Measurements from ENCODE around the gene CEACAM21.

CEACAM21 gene

DNA sequence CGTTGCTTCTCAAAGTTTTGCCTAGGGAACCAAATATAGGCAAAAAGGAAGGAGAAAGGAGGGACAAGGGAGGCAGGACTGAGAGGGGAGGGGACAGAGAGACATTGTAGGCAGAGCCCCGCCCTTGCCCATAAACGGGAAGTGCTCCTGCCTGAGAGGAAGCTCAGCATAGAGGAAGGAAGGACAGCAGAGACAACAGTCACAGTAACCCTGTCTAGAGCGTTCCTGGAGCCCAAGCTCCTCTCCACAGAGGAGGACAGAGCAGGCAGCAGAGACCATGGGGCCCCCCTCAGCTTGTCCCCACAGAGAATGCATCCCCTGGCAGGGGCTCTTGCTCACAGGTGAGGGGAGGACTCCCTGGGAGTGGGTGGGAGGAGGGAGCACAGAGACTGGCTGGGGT lies at the start of gene CEACAM21:
Gene CEACAM21, plus strand, starts transcription at position 169 of the 400 bp plus-strand sequence. Its CDS starts 109 bp downstream, at position 278.
- no peaks in the 10 kb centered on the region for H3K27me3 ChIP-seq (replicated peaks; ENCODE audit: insufficient read depth, low read length)
- TF ChIP-seq EZH2phosphoT487 (IDR thresholded peaks at IDR 0.05; ENCODE audit: low read length), result no peak
- TF ChIP-seq, protein P1, sequence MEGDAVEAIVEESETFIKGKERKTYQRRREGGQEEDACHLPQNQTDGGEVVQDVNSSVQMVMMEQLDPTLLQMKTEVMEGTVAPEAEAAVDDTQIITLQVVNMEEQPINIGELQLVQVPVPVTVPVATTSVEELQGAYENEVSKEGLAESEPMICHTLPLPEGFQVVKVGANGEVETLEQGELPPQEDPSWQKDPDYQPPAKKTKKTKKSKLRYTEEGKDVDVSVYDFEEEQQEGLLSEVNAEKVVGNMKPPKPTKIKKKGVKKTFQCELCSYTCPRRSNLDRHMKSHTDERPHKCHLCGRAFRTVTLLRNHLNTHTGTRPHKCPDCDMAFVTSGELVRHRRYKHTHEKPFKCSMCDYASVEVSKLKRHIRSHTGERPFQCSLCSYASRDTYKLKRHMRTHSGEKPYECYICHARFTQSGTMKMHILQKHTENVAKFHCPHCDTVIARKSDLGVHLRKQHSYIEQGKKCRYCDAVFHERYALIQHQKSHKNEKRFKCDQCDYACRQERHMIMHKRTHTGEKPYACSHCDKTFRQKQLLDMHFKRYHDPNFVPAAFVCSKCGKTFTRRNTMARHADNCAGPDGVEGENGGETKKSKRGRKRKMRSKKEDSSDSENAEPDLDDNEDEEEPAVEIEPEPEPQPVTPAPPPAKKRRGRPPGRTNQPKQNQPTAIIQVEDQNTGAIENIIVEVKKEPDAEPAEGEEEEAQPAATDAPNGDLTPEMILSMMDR (IDR thresholded peaks at IDR 0.05; ENCODE audit: low read length), result no peak
- no peak for TF ChIP-seq EZH2 (optimal IDR thresholded peaks at IDR 0.05; ENCODE audit: low read depth, low read length)
- no peaks in the 10 kb centered on the region; the same call in 1 of the 2 replicates for H3F3A ChIP-seq (ENCODE audit: insufficient read depth, low read length)
- peak within 1 kb of the TSS; percentile 74 for H3K4me2 ChIP-seq (ENCODE audit: low read depth, low read length)
- H3K9ac ChIP-seq (ENCODE audit: low read length), result peak within 1 kb of the TSS; percentile 25; the same call in 1 of the 2 replicates
- H3K4me1 ChIP-seq (ENCODE audit: low read length), result peaks cover 6% of the 10 kb centered on the region; the same call in 1 of the 2 replicates
- H3K9me2 ChIP-seq (replicated peaks; ENCODE audit: insufficient read depth, low read length), result no peaks in the 10 kb centered on the region
- peaks cover 8% of the 10 kb centered on the region; the same call in 1 of the 2 replicates for H3K79me2 ChIP-seq (ENCODE audit: low read length)
- peak within 1 kb of the TSS; percentile 42 for H3K4me3 ChIP-seq (ENCODE audit: low read length)
- H3K27ac ChIP-seq (ENCODE audit: low read length), result no peak within 1 kb of the TSS
- peak within 1 kb of the TSS; percentile 79 for H2AFZ ChIP-seq (ENCODE audit: low read length)
- peak; percentile 48 for DNase-seq
- peaks cover 11% of the 10 kb centered on the region; the same call in 1 of the 2 replicates for H3K36me3 ChIP-seq (replicated peaks; ENCODE audit: insufficient read depth, low read length)
- H3K9me3 ChIP-seq (replicated peaks; ENCODE audit: insufficient read depth, low read length), result no peaks in the 10 kb centered on the region
- no peaks in the 10 kb centered on the region for H4K20me1 ChIP-seq (ENCODE audit: insufficient read depth, low read length)

DNA sequence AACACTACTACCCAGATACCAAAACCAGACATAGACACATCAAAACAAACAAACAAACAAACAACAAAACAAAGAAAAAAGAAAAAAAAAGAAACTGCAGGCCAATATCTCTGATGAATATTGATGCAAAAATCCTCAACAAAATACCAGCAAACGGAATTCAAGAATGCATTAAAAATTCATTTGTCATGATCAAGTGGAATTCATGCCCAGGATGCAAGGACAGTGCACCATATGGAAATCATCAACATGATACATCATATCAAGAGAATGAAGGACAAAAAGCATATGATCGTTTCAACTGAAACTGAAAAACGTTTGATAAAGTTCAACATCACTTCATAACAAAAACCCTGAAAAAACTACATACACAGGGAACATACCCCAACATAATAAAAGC lies 48.9 kb upstream of the CEACAM21 start:
- no peak overlapping the region for H3K27ac ChIP-seq (ENCODE audit: low read length)
- H4K20me1 ChIP-seq (ENCODE audit: insufficient read depth, low read length), result no peaks in the 10 kb centered on the region
- no peaks in the 10 kb centered on the region for H3K79me2 ChIP-seq (ENCODE audit: low read length)
- DNase-seq, result no peak
- H3K9me3 ChIP-seq (replicated peaks; ENCODE audit: insufficient read depth, low read length), result no peaks in the 10 kb centered on the region
- no peak overlapping the region for H3K4me2 ChIP-seq (ENCODE audit: low read depth, low read length)
- H3K36me3 ChIP-seq (replicated peaks; ENCODE audit: insufficient read depth, low read length), result no peaks in the 10 kb centered on the region
- peaks cover 52% of the 10 kb centered on the region for H3K4me1 ChIP-seq (ENCODE audit: low read length)
- no peak overlapping the region for H3K4me3 ChIP-seq (ENCODE audit: low read length)
- no peaks in the 10 kb centered on the region; the same call in 1 of the 2 replicates for H3K27me3 ChIP-seq (replicated peaks; ENCODE audit: insufficient read depth, low read length)
- H2AFZ ChIP-seq (ENCODE audit: low read length), result no peak overlapping the region
- H3K9ac ChIP-seq (ENCODE audit: low read length), result no peak overlapping the region
- no peaks in the 10 kb centered on the region for H3K9me2 ChIP-seq (replicated peaks; ENCODE audit: insufficient read depth, low read length)
- TF ChIP-seq, protein P1 (IDR thresholded peaks at IDR 0.05; ENCODE audit: low read length), result no peak
- no peak for TF ChIP-seq EZH2phosphoT487 (IDR thresholded peaks at IDR 0.05; ENCODE audit: low read length)
- TF ChIP-seq EZH2 (optimal IDR thresholded peaks at IDR 0.05; ENCODE audit: low read depth, low read length), result no peak
- peaks cover 11% of the 10 kb centered on the region; the same call in 1 of the 2 replicates for H3F3A ChIP-seq (ENCODE audit: insufficient read depth, low read length)

DNA sequence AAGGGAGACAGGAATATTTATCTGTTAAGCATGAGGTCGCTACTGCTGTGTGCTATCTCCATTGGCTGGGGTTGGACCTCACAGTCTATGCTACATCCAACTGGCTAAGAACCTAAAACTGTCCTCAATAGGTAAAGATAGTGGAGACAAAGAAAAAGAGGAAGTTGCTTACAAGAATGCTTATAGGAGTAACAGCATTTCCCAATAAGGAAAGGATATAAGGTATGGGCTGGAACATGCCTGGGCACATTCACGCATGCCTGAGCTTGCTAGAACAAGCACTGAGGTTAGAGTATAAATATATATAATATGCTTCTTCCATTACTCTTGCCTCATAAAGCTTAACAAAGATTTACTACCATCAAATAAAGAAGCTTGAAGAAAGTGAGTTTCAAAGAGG lies 47.9 kb upstream of the CEACAM21 start:
- Histone ChIP-seq H3K36me3 (replicated peaks; ENCODE audit: insufficient read depth, low read length) (no peaks in the 10 kb centered on the region), H3K4me2 (ENCODE audit: low read depth, low read length) (no peak overlapping the region), H3K27me3 (replicated peaks; ENCODE audit: insufficient read depth, low read length) (no peaks in the 10 kb centered on the region; the same call in 1 of the 2 replicates), H3K4me3 (ENCODE audit: low read length) (no peak overlapping the region), H3K9ac (ENCODE audit: low read length) (no peak overlapping the region), H3K9me2 (replicated peaks; ENCODE audit: insufficient read depth, low read length) (no peaks in the 10 kb centered on the region), H4K20me1 (ENCODE audit: insufficient read depth, low read length) (no peaks in the 10 kb centered on the region), H3K4me1 (ENCODE audit: low read length) (peaks cover 56% of the 10 kb centered on the region), H3K27ac (ENCODE audit: low read length) (no peak overlapping the region), H3K79me2 (ENCODE audit: low read length) (peaks cover 5% of the 10 kb centered on the region), H2AFZ (ENCODE audit: low read length) (no peak overlapping the region), H3K9me3 (replicated peaks; ENCODE audit: insufficient read depth, low read length) (no peaks in the 10 kb centered on the region), H3F3A (ENCODE audit: insufficient read depth, low read length) (0 out of 2 replicates have a peak, but pooled peaks cover 4% of the 10 kb centered on the region)
- TF ChIP-seq, protein P1 (IDR thresholded peaks at IDR 0.05; ENCODE audit: low read length), result no peak
- no peak for TF ChIP-seq EZH2phosphoT487 (IDR thresholded peaks at IDR 0.05; ENCODE audit: low read length)
- TF ChIP-seq EZH2 (optimal IDR thresholded peaks at IDR 0.05; ENCODE audit: low read depth, low read length), result no peak
- DNase-seq, result no peak
